ENCODE results near the gene PGBD4.
"Not testable (repeated sequence)": the region's sequence is repeated elsewhere in the genome, so short reads cannot be mapped to it uniquely, and the experiment has no call there.

Gene PGBD4

GRCh38 chr15:34111488-34111887 lies 9.6 kb downstream of the PGBD4 start:
- H3K9ac ChIP-seq (ENCODE audit: low read depth in 1 of 2, low read length in 2 of 2), result no peak overlapping the region
- no peak overlapping the region for H3K4me3 ChIP-seq (ENCODE audit: low read length in 2 of 2)
- no peaks in the 10 kb centered on the region for H3K27me3 ChIP-seq (ENCODE audit: control insufficient read depth in 2 of 2, insufficient read depth in 2 of 2, low read length in 2 of 2)
- H3K27ac ChIP-seq (ENCODE audit: low read depth in 2 of 2, low read length in 2 of 2), result no peak overlapping the region
- H3K36me3 ChIP-seq (ENCODE audit: control insufficient read depth in 2 of 2, insufficient read depth in 2 of 2, low read length in 2 of 2), result no peaks in the 10 kb centered on the region
- no peaks in the 10 kb centered on the region for H3K9me3 ChIP-seq (ENCODE audit: control insufficient read depth in 2 of 2, low read length in 2 of 2)
- H3K4me1 ChIP-seq (ENCODE audit: control insufficient read depth in 2 of 2, insufficient read depth in 2 of 2, low read length in 2 of 2), result no peaks in the 10 kb centered on the region

DNA sequence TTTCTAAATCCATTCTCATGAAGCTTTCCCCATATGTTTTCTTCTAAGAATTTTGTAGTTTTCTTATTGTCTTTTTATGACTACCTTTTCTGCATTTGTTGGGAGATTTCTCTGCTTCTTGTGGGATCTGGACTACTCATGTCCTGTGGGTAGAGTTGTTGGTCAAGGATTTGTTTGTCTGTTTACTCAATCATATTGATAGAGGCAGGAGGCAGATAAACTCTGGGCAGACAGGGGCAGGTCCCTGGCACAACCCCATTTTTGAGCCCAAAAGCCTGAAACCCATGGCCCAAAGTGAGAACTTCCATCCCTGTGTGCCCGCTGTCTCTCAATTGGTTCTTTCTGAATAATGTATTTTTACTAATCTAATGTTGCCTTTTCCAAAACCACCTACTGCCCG lies 12.3 kb downstream of the PGBD4 start:
- H3K4me3 ChIP-seq (ENCODE audit: low read length in 2 of 2), result no peak overlapping the region
- H3K27ac ChIP-seq (ENCODE audit: low read depth in 2 of 2, low read length in 2 of 2), result no peak overlapping the region
- H3K4me1 ChIP-seq (ENCODE audit: control insufficient read depth in 2 of 2, insufficient read depth in 2 of 2, low read length in 2 of 2), result no peaks in the 10 kb centered on the region
- no peaks in the 10 kb centered on the region for H3K36me3 ChIP-seq (ENCODE audit: control insufficient read depth in 2 of 2, insufficient read depth in 2 of 2, low read length in 2 of 2)
- no peaks in the 10 kb centered on the region for H3K9me3 ChIP-seq (ENCODE audit: control insufficient read depth in 2 of 2, low read length in 2 of 2)
- H3K9ac ChIP-seq (ENCODE audit: low read depth in 1 of 2, low read length in 2 of 2), result no peak overlapping the region
- no peaks in the 10 kb centered on the region for H3K27me3 ChIP-seq (ENCODE audit: control insufficient read depth in 2 of 2, insufficient read depth in 2 of 2, low read length in 2 of 2)

GRCh38 chr15:34114739-34115138 lies 12.9 kb downstream of the PGBD4 start:
- Histone ChIP-seq H3K27me3 (ENCODE audit: control insufficient read depth in 2 of 2, insufficient read depth in 2 of 2, low read length in 2 of 2) (no peaks in the 10 kb centered on the region), H3K4me1 (ENCODE audit: control insufficient read depth in 2 of 2, insufficient read depth in 2 of 2, low read length in 2 of 2) (no peaks in the 10 kb centered on the region), H3K9me3 (ENCODE audit: control insufficient read depth in 2 of 2, low read length in 2 of 2) (no peaks in the 10 kb centered on the region), H3K9ac (ENCODE audit: low read depth in 1 of 2, low read length in 2 of 2) (no peak overlapping the region), H3K36me3 (ENCODE audit: control insufficient read depth in 2 of 2, insufficient read depth in 2 of 2, low read length in 2 of 2) (no peaks in the 10 kb centered on the region), H3K4me3 (ENCODE audit: low read length in 2 of 2) (no peak overlapping the region), H3K27ac (ENCODE audit: low read depth in 2 of 2, low read length in 2 of 2) (no peak overlapping the region)

- Histone ChIP-seq H3K9ac (ENCODE audit: low read depth in 1 of 2, low read length in 2 of 2) (no peak overlapping the region), H3K27ac (ENCODE audit: low read depth in 2 of 2, low read length in 2 of 2) (no peak overlapping the region), H3K4me3 (ENCODE audit: low read length in 2 of 2) (no peak overlapping the region)
Observed at GRCh38 chr15:34116620-34117019, 14.7 kb downstream of the PGBD4 start.

GRCh38 chr15:34119291-34119690 lies 17.4 kb downstream of the PGBD4 start:
- Histone ChIP-seq H3K4me3 (ENCODE audit: low read length in 2 of 2) (no peak overlapping the region), H3K27me3 (ENCODE audit: control insufficient read depth in 2 of 2, insufficient read depth in 2 of 2, low read length in 2 of 2) (no peaks in the 10 kb centered on the region), H3K27ac (ENCODE audit: low read depth in 2 of 2, low read length in 2 of 2) (no peak overlapping the region), H3K36me3 (ENCODE audit: control insufficient read depth in 2 of 2, insufficient read depth in 2 of 2, low read length in 2 of 2) (no peaks in the 10 kb centered on the region), H3K9ac (ENCODE audit: low read depth in 1 of 2, low read length in 2 of 2) (no peak overlapping the region), H3K9me3 (ENCODE audit: control insufficient read depth in 2 of 2, low read length in 2 of 2) (no peaks in the 10 kb centered on the region), H3K4me1 (ENCODE audit: control insufficient read depth in 2 of 2, insufficient read depth in 2 of 2, low read length in 2 of 2) (no peaks in the 10 kb centered on the region)

More at GRCh38 chr15:34116620-34117019, 14.7 kb downstream of the PGBD4 start:
- H3K4me1 ChIP-seq (ENCODE audit: control insufficient read depth in 2 of 2, insufficient read depth in 2 of 2, low read length in 2 of 2), result no peaks in the 10 kb centered on the region
- no peaks in the 10 kb centered on the region for H3K36me3 ChIP-seq (ENCODE audit: control insufficient read depth in 2 of 2, insufficient read depth in 2 of 2, low read length in 2 of 2)
- no peaks in the 10 kb centered on the region for H3K9me3 ChIP-seq (ENCODE audit: control insufficient read depth in 2 of 2, low read length in 2 of 2)
- H3K27me3 ChIP-seq (ENCODE audit: control insufficient read depth in 2 of 2, insufficient read depth in 2 of 2, low read length in 2 of 2), result no peaks in the 10 kb centered on the region

- H3K4me1 ChIP-seq (ENCODE audit: control insufficient read depth in 2 of 2, insufficient read depth in 2 of 2, low read length in 2 of 2); H3K36me3 ChIP-seq (ENCODE audit: control insufficient read depth in 2 of 2, insufficient read depth in 2 of 2, low read length in 2 of 2); H3K9me3 ChIP-seq (ENCODE audit: control insufficient read depth in 2 of 2, low read length in 2 of 2); H3K27me3 ChIP-seq (ENCODE audit: control insufficient read depth in 2 of 2, insufficient read depth in 2 of 2, low read length in 2 of 2); H3K27ac ChIP-seq (ENCODE audit: low read depth in 2 of 2, low read length in 2 of 2); H3K4me3 ChIP-seq (ENCODE audit: low read length in 2 of 2); H3K9ac ChIP-seq (ENCODE audit: low read depth in 1 of 2, low read length in 2 of 2): not testable (repeated sequence)
Observed at GRCh38 chr15:34120420-34120819, 18.5 kb downstream of the PGBD4 start.

GRCh38 chr15:34121786-34122185 lies 19.9 kb downstream of the PGBD4 start:
- H3K4me1 ChIP-seq (ENCODE audit: control insufficient read depth in 2 of 2, insufficient read depth in 2 of 2, low read length in 2 of 2); H3K36me3 ChIP-seq (ENCODE audit: control insufficient read depth in 2 of 2, insufficient read depth in 2 of 2, low read length in 2 of 2); H3K4me3 ChIP-seq (ENCODE audit: low read length in 2 of 2); H3K9me3 ChIP-seq (ENCODE audit: control insufficient read depth in 2 of 2, low read length in 2 of 2); H3K9ac ChIP-seq (ENCODE audit: low read depth in 1 of 2, low read length in 2 of 2); H3K27ac ChIP-seq (ENCODE audit: low read depth in 2 of 2, low read length in 2 of 2); H3K27me3 ChIP-seq (ENCODE audit: control insufficient read depth in 2 of 2, insufficient read depth in 2 of 2, low read length in 2 of 2): not testable (repeated sequence)

DNA sequence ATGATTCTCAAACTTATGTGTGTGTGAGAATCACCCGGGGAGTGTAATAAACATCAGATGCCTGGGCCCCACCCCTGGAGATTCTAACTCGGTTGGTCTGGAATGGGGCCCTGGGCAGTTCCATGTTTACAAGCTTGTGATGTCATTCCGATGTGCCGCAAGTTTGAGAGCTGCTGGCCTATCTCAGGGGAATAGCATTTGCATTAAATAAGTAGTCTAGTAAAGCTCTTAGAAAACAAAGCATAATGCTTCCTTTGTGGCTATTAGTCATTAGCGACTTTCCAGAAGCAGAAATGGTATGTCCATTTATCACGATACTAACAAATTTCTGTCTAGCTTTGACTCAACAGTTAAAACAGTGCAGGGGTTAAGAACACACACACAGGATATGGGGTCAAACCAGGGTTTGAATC lies 20.9 kb downstream of the PGBD4 start:
- Histone ChIP-seq H3K36me3 (ENCODE audit: control insufficient read depth in 2 of 2, insufficient read depth in 2 of 2, low read length in 2 of 2) (no peaks in the 10 kb centered on the region), H3K27ac (ENCODE audit: low read depth in 2 of 2, low read length in 2 of 2) (no peak overlapping the region), H3K9ac (ENCODE audit: low read depth in 1 of 2, low read length in 2 of 2) (no peak overlapping the region), H3K9me3 (ENCODE audit: control insufficient read depth in 2 of 2, low read length in 2 of 2) (no peaks in the 10 kb centered on the region), H3K4me1 (ENCODE audit: control insufficient read depth in 2 of 2, insufficient read depth in 2 of 2, low read length in 2 of 2) (no peaks in the 10 kb centered on the region), H3K4me3 (ENCODE audit: low read length in 2 of 2) (no peak overlapping the region), H3K27me3 (ENCODE audit: control insufficient read depth in 2 of 2, insufficient read depth in 2 of 2, low read length in 2 of 2) (no peaks in the 10 kb centered on the region)

- Histone ChIP-seq H3K9ac (ENCODE audit: low read depth in 1 of 2, low read length in 2 of 2) (no peak overlapping the region), H3K27me3 (ENCODE audit: control insufficient read depth in 2 of 2, insufficient read depth in 2 of 2, low read length in 2 of 2) (no peaks in the 10 kb centered on the region), H3K4me3 (ENCODE audit: low read length in 2 of 2) (no peak overlapping the region), H3K36me3 (ENCODE audit: control insufficient read depth in 2 of 2, insufficient read depth in 2 of 2, low read length in 2 of 2) (no peaks in the 10 kb centered on the region), H3K4me1 (ENCODE audit: control insufficient read depth in 2 of 2, insufficient read depth in 2 of 2, low read length in 2 of 2) (no peaks in the 10 kb centered on the region), H3K27ac (ENCODE audit: low read depth in 2 of 2, low read length in 2 of 2) (no peak overlapping the region), H3K9me3 (ENCODE audit: control insufficient read depth in 2 of 2, low read length in 2 of 2) (no peaks in the 10 kb centered on the region)
Observed at GRCh38 chr15:34124651-34125050, 22.8 kb downstream of the PGBD4 start.

- Histone ChIP-seq H3K9me3 (ENCODE audit: control insufficient read depth in 2 of 2, low read length in 2 of 2) (no peaks in the 10 kb centered on the region), H3K36me3 (ENCODE audit: control insufficient read depth in 2 of 2, insufficient read depth in 2 of 2, low read length in 2 of 2) (no peaks in the 10 kb centered on the region), H3K27ac (ENCODE audit: low read depth in 2 of 2, low read length in 2 of 2) (no peak overlapping the region), H3K27me3 (ENCODE audit: control insufficient read depth in 2 of 2, insufficient read depth in 2 of 2, low read length in 2 of 2) (no peaks in the 10 kb centered on the region), H3K4me3 (ENCODE audit: low read length in 2 of 2) (no peak overlapping the region), H3K4me1 (ENCODE audit: control insufficient read depth in 2 of 2, insufficient read depth in 2 of 2, low read length in 2 of 2) (no peaks in the 10 kb centered on the region), H3K9ac (ENCODE audit: low read depth in 1 of 2, low read length in 2 of 2) (no peak overlapping the region)
Observed at GRCh38 chr15:34125945-34126344, 24.1 kb downstream of the PGBD4 start.

GRCh38 chr15:34126522-34126921 lies 24.6 kb downstream of the PGBD4 start:
- Histone ChIP-seq H3K4me3 (ENCODE audit: low read length in 2 of 2) (no peak overlapping the region), H3K4me1 (ENCODE audit: control insufficient read depth in 2 of 2, insufficient read depth in 2 of 2, low read length in 2 of 2) (no peaks in the 10 kb centered on the region), H3K9me3 (ENCODE audit: control insufficient read depth in 2 of 2, low read length in 2 of 2) (no peaks in the 10 kb centered on the region), H3K36me3 (ENCODE audit: control insufficient read depth in 2 of 2, insufficient read depth in 2 of 2, low read length in 2 of 2) (no peaks in the 10 kb centered on the region), H3K27ac (ENCODE audit: low read depth in 2 of 2, low read length in 2 of 2) (no peak overlapping the region), H3K9ac (ENCODE audit: low read depth in 1 of 2, low read length in 2 of 2) (no peak overlapping the region), H3K27me3 (ENCODE audit: control insufficient read depth in 2 of 2, insufficient read depth in 2 of 2, low read length in 2 of 2) (no peaks in the 10 kb centered on the region)

All from mucosa of rectum (tissue), 2 donors.